Adrenal gland (tissue), 12 donors: ENCODE data around the gene TMBIM4. TPM values are rescaled to one million over a fixed set of nuclear protein-coding genes. Genes with fewer than 3 reads are reported as not detected.

Experiments
- DNase-seq, 7 donors: peaks; one replicate each; pipeline ENCODE4 v3.0.0-alpha.2; 2019 to 2020
- H3K27ac ChIP-seq, 5 donors: fragments of 200-600 bp; sonication (generic) in 4 of 5; 1 replicate in 3 of 5; 2 replicates in 2 of 5; pipeline versions ENCODE4 v1.5.1 to v1.8.0; 2016 to 2020; ENCODE audit warnings: mild to moderate bottlenecking in 1 of 5
- H3K27me3 ChIP-seq: fragments of 200-600 bp; 2 replicates; pipeline ENCODE4 v1.8.0; 2021
- H3K36me3 ChIP-seq, 2 donors: fragments of 200-600 bp; replicated peaks in 1 of 2; 1 replicate in 1 of 2; 2 replicates in 1 of 2; pipeline versions ENCODE4 v1.5.1 to v1.8.0; 2018 to 2022
- H3K4me1 ChIP-seq, 2 donors: fragments of 200-600 bp; replicated peaks in 1 of 2; 1 replicate in 1 of 2; 2 replicates in 1 of 2; pipeline versions ENCODE4 v1.5.1 to v1.8.0; 2018 to 2021
- H3K4me3 ChIP-seq, 4 donors: fragments of 200-600 bp; sonication (generic) in 3 of 4; one replicate each; pipeline ENCODE4 v1.5.1; 2016 to 2018
- H3K9me3 ChIP-seq, 3 donors: fragments of 200-600 bp; sonication (generic) in 1 of 3; replicated peaks in 1 of 3; 1 replicate in 2 of 3; 2 replicates in 1 of 3; pipeline versions ENCODE4 v1.5.1 to v1.8.0; 2016 to 2021
- CTCF ChIP-seq, 6 experiments: fragments of 450-650 bp in 4 of 6; fragments of 200-600 bp in 2 of 6; sonication (generic) in 1 of 6; IDR thresholded peaks; 1 replicate in 5 of 6; 2 replicates in 1 of 6; pipeline versions ENCODE4 v1.5.1 to v1.8.0; 2016 to 2021; ENCODE audit warnings: antibody characterized with exemption in 6 of 6, mild to moderate bottlenecking in 2 of 6, moderate library complexity in 1 of 6
- POLR2A ChIP-seq, 2 donors: fragments of 450-650 bp; IDR thresholded peaks; one replicate each; pipeline ENCODE4 v1.6.1; 2017; ENCODE audit warnings: antibody characterized with exemption in 2 of 2, mild to moderate bottlenecking in 2 of 2, moderate library complexity in 1 of 2
- WGBS, 4 donors: extraction: QIAGEN DNeasy Blood & Tissue Kit in 2 of 4; methylation state at CpG; one replicate each; pipeline versions ENCODE4 v1.1.5 to v1.1.7; 2013 to 2017; 5-methylcytosine and 5-hydroxymethylcytosine counted together
- intact Hi-C, 2 donors: fragments of 100-400 bp; cut with DNase I; formaldehyde crosslinking; loops; one replicate each; pipeline versions ENCODE4 v1.14.1 to v1.15.0; 2022 to 2023
- polyA plus RNA-seq, 3 donors: library from polyadenylated mRNA; stranded (reverse); fragments of 200-250 nt in 2 of 3; fragments of 350-450 nt in 1 of 3; fragmentation: Illumina TruSeq in 1 of 3; extraction: RNeasy Lipid Tissue Mini Kit (QIAGEN cat#74804) in 1 of 3; gene quantifications; one replicate each; pipeline ENCODE4 v1.2.3, GENCODE V29; 2013 to 2014
- total RNA-seq, 9 donors: library from RNA; depleted of rRNA in 4 of 9; stranded (reverse); fragments of >200 nt in 4 of 9; fragments of 120-200 nt in 1 of 9; fragmentation: NEBNext Ultra II Directional in 1 of 9; extraction: Animal tissue kit (Norgen Biotek cat#: 25700) in 1 of 9; gene quantifications; one replicate each; pipeline versions ENCODE4 v1.1.0 to v1.2.4, GENCODE V29; 2013 to 2023
- donor health status: healthy with polysubstance abuse.
- donor health status: Bipolar disorder and iron deficiency.
- donor health status: DM: yes; HTN: yes; CAD: no.
- donor health status: DM: no; HTN: no; CAD: no.
- donor health status: DM: no; HTN: no; CAD: no.
- donor health status: DM: yes; HTN: yes; CAD: no.

TMBIM4 gene
- total and polyA plus RNA-seq, 12 donors, result 94.3 to 291 (median 214) TPM

GRCh38 chr12:66109056-66109455 is 60.7 kb downstream of the TMBIM4 start:
- no peak for TF ChIP-seq CTCF (IDR thresholded peaks at IDR 0.05)
- no peak for TF ChIP-seq POLR2A (IDR thresholded peaks at IDR 0.05)
- no peaks in the 10 kb centered on the region for H3K9me3 ChIP-seq
- no peak overlapping the region for H3K4me3 ChIP-seq
- intact Hi-C loops, result no loop called here
- H3K27me3 ChIP-seq, result no peaks in the 10 kb centered on the region
- H3K4me1 ChIP-seq, result peaks cover 0 to 8% of the 10 kb centered on the region in 2 donors
- DNase-seq, result no peak
- WGBS, 4 donors, result 75 to 87% (median 81%) methylated on average over 4 of the region's 4 CpGs
- no peaks in the 10 kb centered on the region for H3K36me3 ChIP-seq
- H3K27ac ChIP-seq, result no peak overlapping the region

GRCh38 chr12:66108386-66108785 is 61.4 kb downstream of the TMBIM4 start:
- DNase-seq, result no peak
- 73 to 100% (median 94%) methylated on average over 1 of the region's 1 CpG for WGBS, 4 donors
- H3K27me3 ChIP-seq, result no peaks in the 10 kb centered on the region
- intact Hi-C loops, result no loop called here
- peaks cover 0 to 8% of the 10 kb centered on the region in 2 donors for H3K4me1 ChIP-seq
- no peak overlapping the region for H3K4me3 ChIP-seq
- H3K27ac ChIP-seq, result no peak overlapping the region
- H3K9me3 ChIP-seq, result no peaks in the 10 kb centered on the region
- TF ChIP-seq POLR2A (IDR thresholded peaks at IDR 0.05), result no peak
- TF ChIP-seq CTCF (IDR thresholded peaks at IDR 0.05), result no peak
- no peaks in the 10 kb centered on the region for H3K36me3 ChIP-seq

GRCh38 chr12:66107451-66107915 is 62.3 kb downstream of the TMBIM4 start:
- peak; percentile 79 to 89 (median 88) for DNase-seq
- Histone ChIP-seq H3K36me3 (no peaks in the 10 kb centered on the region), H3K4me3 (no peak overlapping the region), H3K9me3 (no peaks in the 10 kb centered on the region), H3K4me1 (peaks cover 0 to 8% of the 10 kb centered on the region in 2 donors), H3K27ac (no peak overlapping the region), H3K27me3 (no peaks in the 10 kb centered on the region)
- TF ChIP-seq POLR2A (IDR thresholded peaks at IDR 0.05), result no peak
- TF ChIP-seq CTCF (IDR thresholded peaks at IDR 0.05), result peak; percentile 84 to 92 (median 88)
- intact Hi-C loops, result no loop called here
- 5 to 17% (median 10%) methylated on average over 9 of the region's 9 CpGs for WGBS, 4 donors

- Histone ChIP-seq H3K9me3 (no peaks in the 10 kb centered on the region), H3K4me1 (peaks cover 0 to 8% of the 10 kb centered on the region in 2 donors), H3K27ac (no peak overlapping the region), H3K27me3 (no peaks in the 10 kb centered on the region), H3K36me3 (no peaks in the 10 kb centered on the region), H3K4me3 (no peak overlapping the region)
- no peak for TF ChIP-seq CTCF (IDR thresholded peaks at IDR 0.05)
- TF ChIP-seq POLR2A (IDR thresholded peaks at IDR 0.05), result no peak
- DNase-seq, result no peak
- intact Hi-C loops, result no loop called here
- WGBS, 4 donors, result 87 to 94% (median 92%) methylated on average over 3 of the region's 3 CpGs
Observed at GRCh38 chr12:66103016-66103913, 66.5 kb downstream of the TMBIM4 start.
